Measurements from ENCODE around the gene MPO. TPM values are rescaled to one million over a fixed set of nuclear protein-coding genes. Genes with fewer than 3 reads are reported as not detected.
A peak's percentile ranks its signal among the peaks of the same experiment; 100 is the strongest.

MPO gene
- total RNA-seq, 1 experiment from 2014 or later: not detected

- peaks cover 44% of the 10 kb centered on the region for H3K4me1 Mint-ChIP-seq
- H3K27ac Mint-ChIP-seq: no peak overlapping the region
- H3K4me3 Mint-ChIP-seq: peak overlapping the region; percentile 77
- peak; percentile 65 for ATAC-seq
- no peaks in the 10 kb centered on the region for H3K9me3 Mint-ChIP-seq
- H3K36me3 Mint-ChIP-seq: 0 out of 2 replicates have a peak, but pooled peaks cover 3% of the 10 kb centered on the region
- peak; percentile 78 for DNase-seq (ENCODE audit: low spot score)
- TF ChIP-seq KAT7 (CRISPR knock-in tag; IDR thresholded peaks at IDR 0.05; ENCODE audit: borderline replicate concordance) (no peak), ATF1 (CRISPR knock-in tag; IDR thresholded peaks at IDR 0.05) (no peak), TEAD1 (CRISPR knock-in tag; IDR thresholded peaks at IDR 0.05) (0 out of 2 replicates have a peak, but pooled peaks have one; percentile 8), ETV6 (CRISPR knock-in tag; IDR thresholded peaks at IDR 0.05) (peak; percentile 13; the same call in 1 of the 2 replicates)
- ChIA-PET CTCF (interaction anchor here (1.1 to 4.1 kb wide), 9 partner anchors 8 to 92 kb away, joined by 3 to 36 read pairs (median 9); partner anchors contain the start of genes RNF43 and SUPT4H1), POLR2A (interaction anchor here (0.7 to 3.2 kb wide), 5 partner anchors 11 to 92 kb away, joined by 3 to 9 read pairs (median 5); partner anchors contain the start of genes RNF43 and SUPT4H1)
- peaks cover 43% of the 10 kb centered on the region for H3K27me3 Mint-ChIP-seq (ENCODE audit: low read depth)
Observed at GRCh38 chr17:58325289-58325726, 44.6 kb upstream of the MPO start.

GRCh38 chr17:58324409-58325288 is 43.9 kb upstream of the MPO start:
- H3K27me3 Mint-ChIP-seq (ENCODE audit: low read depth): peaks cover 48% of the 10 kb centered on the region
- CTCF ChIA-PET: interaction anchor here (1.0 to 4.1 kb wide), 10 partner anchors 7 to 93 kb away, joined by 3 to 36 read pairs (median 13); partner anchors contain the start of genes RNF43 and SUPT4H1
- H3K36me3 Mint-ChIP-seq: 0 out of 2 replicates have a peak, but pooled peaks cover 3% of the 10 kb centered on the region
- peak; percentile 42 for ATAC-seq
- no peaks in the 10 kb centered on the region for H3K9me3 Mint-ChIP-seq
- POLR2A ChIA-PET: interaction anchor here (0.7 to 3.2 kb wide), 5 partner anchors 12 to 93 kb away, joined by 5 to 9 read pairs (median 7); partner anchors contain the start of genes RNF43 and SUPT4H1
- peak; percentile 61 for DNase-seq (ENCODE audit: low spot score)
- H3K4me3 Mint-ChIP-seq: peak overlapping the region; percentile 77
- H3K4me1 Mint-ChIP-seq: peaks cover 39% of the 10 kb centered on the region
- H3K27ac Mint-ChIP-seq: no peak overlapping the region
- TF ChIP-seq FOXP1 (CRISPR knock-in tag; IDR thresholded peaks at IDR 0.05; ENCODE audit: borderline replicate concordance) (0 out of 2 replicates have a peak, but pooled peaks have one; percentile 17), FOXK1 (CRISPR knock-in tag; IDR thresholded peaks at IDR 0.05) (0 out of 2 replicates have a peak, but pooled peaks have one; percentile 19), HMGXB4 (CRISPR knock-in tag; IDR thresholded peaks at IDR 0.05) (0 out of 2 replicates have a peak, but pooled peaks have one; percentile 21), CBFB (CRISPR knock-in tag; IDR thresholded peaks at IDR 0.05; ENCODE audit: low read depth) (no peak), ARID4B (CRISPR knock-in tag; IDR thresholded peaks at IDR 0.05; ENCODE audit: borderline replicate concordance) (0 out of 2 replicates have a peak, but pooled peaks have one; percentile 21), ETV6 (CRISPR knock-in tag; IDR thresholded peaks at IDR 0.05) (peak; percentile 84; the same call in 1 of the 2 replicates), TEAD1 (CRISPR knock-in tag; IDR thresholded peaks at IDR 0.05) (0 out of 2 replicates have a peak, but pooled peaks have one; percentile 61), ATF1 (CRISPR knock-in tag; IDR thresholded peaks at IDR 0.05) (no peak), E2F1 (CRISPR knock-in tag; IDR thresholded peaks at IDR 0.05) (no peak), ZNF281 (CRISPR knock-in tag; IDR thresholded peaks at IDR 0.05) (peak; percentile 56; the same call in 1 of the 2 replicates), ZNF138 (CRISPR knock-in tag; conservative IDR thresholded peaks at IDR 0.05) (no peak), ESRRA (CRISPR knock-in tag; IDR thresholded peaks at IDR 0.05; ENCODE audit: borderline replicate concordance) (peak; percentile 61; the same call in 1 of the 2 replicates), PREB (CRISPR knock-in tag; IDR thresholded peaks at IDR 0.05; ENCODE audit: borderline replicate concordance) (no peak), FOXP4 (CRISPR knock-in tag; IDR thresholded peaks at IDR 0.05) (peak; percentile 67), RELA (CRISPR knock-in tag; IDR thresholded peaks at IDR 0.05; ENCODE audit: borderline replicate concordance) (peak; percentile 69; the same call in 1 of the 2 replicates)
